IPS DF 19.7 (cell line): ENCODE measurements around the gene DGCR6L.
"Not testable (repeated sequence)": the region's sequence is repeated elsewhere in the genome, so short reads cannot be mapped to it uniquely, and the experiment has no call there.

ENCODE experiments used
- DNase-seq: peaks from one replicate; pipeline ENCODE4 v3.0.0-alpha.2; 2013; ENCODE audit warnings: low read depth, low spot score

The DGCR6L gene

GRCh38 chr22:20292108-20292507, 27.8 kb downstream of the DGCR6L start:
- no peak for DNase-seq

GRCh38 chr22:20291604-20292063, 28.2 kb downstream of the DGCR6L start:
- no peak for DNase-seq

- DNase-seq, result no peak
These were observed 28.6 kb downstream of the DGCR6L start for GRCh38 chr22:20291249-20291586.

GRCh38 chr22:20290578-20291248, 29.1 kb downstream of the DGCR6L start:
- DNase-seq, result no peak

GRCh38 chr22:20290045-20290392, 29.8 kb downstream of the DGCR6L start:
- DNase-seq, result no peak

- DNase-seq, result not testable (repeated sequence)
These were observed 30.4 kb downstream of the DGCR6L start for GRCh38 chr22:20289182-20290044.

GRCh38 chr22:20286784-20287423, 33.0 kb downstream of the DGCR6L start:
- not testable (repeated sequence) for DNase-seq

- not testable (repeated sequence) for DNase-seq
These were observed 33.6 kb downstream of the DGCR6L start for GRCh38 chr22:20286312-20286660.

GRCh38 chr22:20285473-20286311, 34.2 kb downstream of the DGCR6L start:
- not testable (repeated sequence) for DNase-seq

- DNase-seq, result no peak
These were observed 35.3 kb downstream of the DGCR6L start for GRCh38 chr22:20284471-20285086.

GRCh38 chr22:20283674-20284066, 36.2 kb downstream of the DGCR6L start:
- no peak for DNase-seq

GRCh38 chr22:20282901-20283673, 36.8 kb downstream of the DGCR6L start:
- DNase-seq, result no peak

GRCh38 chr22:20281891-20282290, 38.0 kb downstream of the DGCR6L start:
- DNase-seq, result no peak

GRCh38 chr22:20281473-20281872, 38.4 kb downstream of the DGCR6L start:
- not testable (repeated sequence) for DNase-seq

GRCh38 chr22:20280866-20281265, 39.0 kb downstream of the DGCR6L start:
- no peak for DNase-seq

- not testable (repeated sequence) for DNase-seq
These were observed 39.7 kb downstream of the DGCR6L start for GRCh38 chr22:20280163-20280562.

- no peak for DNase-seq
These were observed 40.2 kb downstream of the DGCR6L start for GRCh38 chr22:20279662-20280134.

GRCh38 chr22:20278726-20279490, 41.0 kb downstream of the DGCR6L start:
- not testable (repeated sequence) for DNase-seq

- not testable (repeated sequence) for DNase-seq
These were observed 41.8 kb downstream of the DGCR6L start for GRCh38 chr22:20277936-20278635.
